ENCODE data around the gene CHI3L1. TPM values are rescaled to one million over a fixed set of nuclear protein-coding genes. Genes with fewer than 3 reads are reported as not detected.

The CHI3L1 gene
- total RNA-seq, 2 donors from 2014 or later: 1.6 to 1.8 TPM

DNA sequence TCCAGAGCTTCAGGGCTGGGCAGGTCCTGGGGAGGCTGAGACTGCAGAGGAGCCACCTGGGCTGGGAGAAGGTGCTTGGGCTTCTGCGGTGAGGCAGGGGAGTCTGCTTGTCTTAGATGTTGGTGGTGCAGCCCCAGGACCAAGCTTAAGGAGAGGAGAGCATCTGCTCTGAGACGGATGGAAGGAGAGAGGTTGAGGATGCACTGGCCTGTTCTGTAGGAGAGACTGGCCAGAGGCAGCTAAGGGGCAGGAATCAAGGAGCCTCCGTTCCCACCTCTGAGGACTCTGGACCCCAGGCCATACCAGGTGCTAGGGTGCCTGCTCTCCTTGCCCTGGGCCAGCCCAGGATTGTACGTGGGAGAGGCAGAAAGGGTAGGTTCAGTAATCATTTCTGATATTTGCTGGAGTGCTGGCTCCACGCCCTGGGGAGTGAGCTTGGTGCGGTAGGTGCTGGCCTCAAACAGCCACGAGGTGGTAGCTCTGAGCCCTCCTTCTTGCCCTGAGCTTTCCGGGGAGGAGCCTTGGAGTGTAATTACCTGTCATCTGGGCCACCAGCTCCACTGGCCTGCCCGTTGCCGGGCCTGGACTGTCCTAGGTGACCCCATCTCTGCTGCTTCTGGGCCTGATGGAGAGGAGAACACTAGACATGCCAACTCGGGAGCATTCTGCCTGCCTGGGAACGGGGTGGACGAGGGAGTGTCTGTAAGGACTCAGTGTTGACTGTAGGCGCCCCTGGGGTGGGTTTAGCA is 20.1 kb downstream of the CHI3L1 start:
- H3K4me3 Mint-ChIP-seq: no peak overlapping the region
- H3K36me3 Mint-ChIP-seq: no peaks in the 10 kb centered on the region
- no peak for DNase-seq (ENCODE audit: low spot score)
- H3K4me1 Mint-ChIP-seq (ENCODE audit: low read depth in 2 of 2): no peaks in the 10 kb centered on the region
- no peaks in the 10 kb centered on the region for H3K9me3 Mint-ChIP-seq
- H3K27me3 Mint-ChIP-seq: peaks cover 0 to 9% of the 10 kb centered on the region in 2 donors
- ATAC-seq: no peak
- H3K27ac Mint-ChIP-seq: no peak overlapping the region

DNA sequence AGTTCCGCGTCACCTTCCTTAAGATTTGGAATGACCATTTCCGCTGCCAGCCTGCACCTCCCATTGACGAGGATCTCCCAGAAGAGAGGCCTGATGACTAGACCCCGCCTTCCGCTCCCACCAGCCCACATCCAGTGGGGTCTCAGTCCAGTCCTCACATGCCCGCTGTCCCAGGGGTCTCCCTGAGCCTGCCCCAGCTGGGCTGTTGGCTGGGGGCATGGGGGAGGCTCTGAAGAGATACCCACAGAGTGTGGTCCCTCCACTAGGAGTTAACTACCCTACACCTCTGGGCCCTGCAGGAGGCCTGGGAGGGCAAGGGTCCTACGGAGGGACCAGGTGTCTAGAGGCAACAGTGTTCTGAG is 20.7 kb downstream of the CHI3L1 start:
- H3K9me3 Mint-ChIP-seq: no peaks in the 10 kb centered on the region
- DNase-seq (ENCODE audit: low spot score) (no peak), ATAC-seq (no peak)
- H3K27ac Mint-ChIP-seq: no peak overlapping the region
- peaks cover 5 to 13% of the 10 kb centered on the region in 2 donors for H3K27me3 Mint-ChIP-seq
- no peaks in the 10 kb centered on the region for H3K36me3 Mint-ChIP-seq
- H3K4me1 Mint-ChIP-seq (ENCODE audit: low read depth in 2 of 2): no peaks in the 10 kb centered on the region
- H3K4me3 Mint-ChIP-seq: no peak overlapping the region

GRCh38 chr1:203165101-203165799 is 21.3 kb downstream of the CHI3L1 start:
- Mint-ChIP-seq H3K36me3 (no peaks in the 10 kb centered on the region), H3K4me1 (ENCODE audit: low read depth in 2 of 2) (no peaks in the 10 kb centered on the region), H3K9me3 (no peaks in the 10 kb centered on the region), H3K4me3 (no peak overlapping the region), H3K27me3 (peaks cover 6 to 14% of the 10 kb centered on the region in 2 donors), H3K27ac (no peak overlapping the region)
- ATAC-seq (no peak), DNase-seq (ENCODE audit: low spot score) (no peak)

- no peaks in the 10 kb centered on the region for H3K9me3 Mint-ChIP-seq
- no peak for DNase-seq (ENCODE audit: low spot score)
- H3K4me1 Mint-ChIP-seq (ENCODE audit: low read depth in 2 of 2): no peaks in the 10 kb centered on the region
- no peaks in the 10 kb centered on the region for H3K36me3 Mint-ChIP-seq
- H3K27me3 Mint-ChIP-seq: peaks cover 14 to 19% of the 10 kb centered on the region in 2 donors
- no peak overlapping the region for H3K4me3 Mint-ChIP-seq
- no peak overlapping the region for H3K27ac Mint-ChIP-seq
- ATAC-seq: no peak
Measured at GRCh38 chr1:203163891-203164635, 22.4 kb downstream of the CHI3L1 start.

- no peaks in the 10 kb centered on the region for H3K4me1 Mint-ChIP-seq (ENCODE audit: low read depth in 2 of 2)
- DNase-seq (ENCODE audit: low spot score): no peak
- no peaks in the 10 kb centered on the region for H3K36me3 Mint-ChIP-seq
- no peak overlapping the region for H3K4me3 Mint-ChIP-seq
- H3K27ac Mint-ChIP-seq: no peak overlapping the region
- no peak for ATAC-seq
- no peaks in the 10 kb centered on the region for H3K9me3 Mint-ChIP-seq
- peaks cover 25 to 26% of the 10 kb centered on the region in 2 donors for H3K27me3 Mint-ChIP-seq
Measured at GRCh38 chr1:203162403-203162802, 24.1 kb downstream of the CHI3L1 start.

DNA sequence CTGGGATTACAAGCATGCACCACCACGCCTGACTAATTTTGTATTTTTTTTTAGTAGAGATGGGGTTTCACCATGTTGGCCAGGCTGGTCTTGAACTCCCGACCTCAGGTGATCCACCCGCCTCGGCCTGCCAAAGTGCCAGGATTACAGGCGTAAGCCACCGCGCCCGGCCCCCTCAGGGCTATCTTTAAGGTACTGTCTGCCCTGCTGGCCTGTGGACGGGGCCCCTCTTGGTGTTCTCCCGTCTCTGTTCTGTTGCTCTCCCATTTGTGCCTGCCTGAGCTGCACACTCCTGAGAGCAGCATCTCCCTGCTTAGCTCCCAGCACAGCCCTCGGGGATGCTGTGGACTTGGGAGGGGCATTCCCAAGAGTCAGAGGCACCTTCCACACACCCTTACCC is 24.8 kb downstream of the CHI3L1 start:
- Mint-ChIP-seq H3K27ac (no peak overlapping the region), H3K36me3 (no peaks in the 10 kb centered on the region), H3K4me1 (ENCODE audit: low read depth in 2 of 2) (no peaks in the 10 kb centered on the region), H3K9me3 (no peaks in the 10 kb centered on the region), H3K4me3 (no peak overlapping the region), H3K27me3 (peaks cover 25 to 26% of the 10 kb centered on the region in 2 donors)
- ATAC-seq: no peak
- no peak for DNase-seq (ENCODE audit: low spot score)

GRCh38 chr1:203161175-203161574 is 25.3 kb downstream of the CHI3L1 start:
- H3K4me3 Mint-ChIP-seq: no peak overlapping the region
- no peaks in the 10 kb centered on the region for H3K9me3 Mint-ChIP-seq
- peaks cover 26 to 27% of the 10 kb centered on the region in 2 donors for H3K27me3 Mint-ChIP-seq
- H3K4me1 Mint-ChIP-seq (ENCODE audit: low read depth in 2 of 2): no peaks in the 10 kb centered on the region
- H3K36me3 Mint-ChIP-seq: no peaks in the 10 kb centered on the region
- no peak for ATAC-seq
- H3K27ac Mint-ChIP-seq: no peak overlapping the region
- no peak for DNase-seq (ENCODE audit: low spot score)

- DNase-seq (ENCODE audit: low spot score): no peak
- Mint-ChIP-seq H3K4me3 (no peak overlapping the region), H3K4me1 (ENCODE audit: low read depth in 2 of 2) (no peaks in the 10 kb centered on the region), H3K27me3 (peaks cover 25 to 33% of the 10 kb centered on the region in 2 donors), H3K36me3 (no peaks in the 10 kb centered on the region), H3K27ac (no peak overlapping the region), H3K9me3 (no peaks in the 10 kb centered on the region)
- ATAC-seq: no peak
Measured at GRCh38 chr1:203159844-203160243, 26.7 kb downstream of the CHI3L1 start.

DNA sequence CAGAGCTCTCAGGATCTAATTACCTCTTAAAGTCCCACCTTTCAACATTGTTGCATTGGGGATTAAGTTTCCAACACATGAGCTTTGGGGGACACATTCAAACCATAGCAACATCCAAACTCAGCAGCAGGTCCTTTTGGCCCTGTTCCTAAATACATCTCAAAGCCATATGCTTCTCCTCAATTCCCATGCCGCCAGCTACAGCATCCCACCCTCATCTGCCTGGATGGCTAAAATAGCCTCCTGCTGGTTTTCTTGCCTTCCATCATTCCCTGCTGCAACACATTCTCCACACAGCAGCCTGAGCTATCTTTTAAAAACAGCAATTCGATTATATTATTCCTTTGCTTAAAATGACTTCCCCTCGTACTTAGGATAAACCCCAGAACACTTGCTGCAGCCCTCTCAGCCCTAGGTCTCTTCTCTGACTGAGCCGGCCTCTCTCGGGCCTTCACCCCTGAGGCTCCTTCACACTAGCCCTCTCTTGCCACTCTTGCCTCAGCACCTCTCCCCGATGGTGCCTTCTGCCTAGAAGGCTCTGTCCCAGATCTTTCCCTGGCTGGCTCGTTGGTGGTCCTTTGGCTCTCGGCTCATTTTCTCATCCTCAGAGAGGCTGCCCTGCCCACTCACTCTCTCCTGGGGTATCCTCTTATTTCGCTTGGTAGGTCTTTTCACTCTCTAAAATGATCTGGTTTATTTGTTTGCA is 27.4 kb downstream of the CHI3L1 start:
- peaks cover 21 to 33% of the 10 kb centered on the region in 2 donors for H3K27me3 Mint-ChIP-seq

DNA sequence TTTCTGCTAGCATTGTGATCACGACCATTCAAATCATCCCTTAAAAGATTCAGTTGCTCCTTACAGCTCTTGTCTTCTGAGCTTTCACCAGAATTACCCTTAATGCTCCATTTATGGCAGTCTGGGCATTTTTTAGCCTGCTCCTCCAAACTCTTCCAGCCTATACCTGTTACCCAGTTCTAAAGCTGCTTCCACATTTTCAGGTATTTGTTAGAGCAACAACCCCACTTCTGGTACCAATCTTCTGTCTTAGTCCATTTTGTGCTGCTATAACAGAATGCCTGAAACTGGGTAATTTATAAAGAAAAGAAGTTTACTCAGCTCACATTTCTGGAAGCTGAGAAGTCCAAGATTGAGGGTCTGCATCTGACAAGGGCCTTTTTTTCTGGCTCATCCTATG is 28.1 kb downstream of the CHI3L1 start:
- ATAC-seq: no peak
- Mint-ChIP-seq H3K27me3 (peaks cover 21 to 33% of the 10 kb centered on the region in 2 donors), H3K36me3 (no peaks in the 10 kb centered on the region), H3K4me3 (no peak overlapping the region), H3K27ac (no peak overlapping the region), H3K9me3 (no peaks in the 10 kb centered on the region), H3K4me1 (ENCODE audit: low read depth in 2 of 2) (no peaks in the 10 kb centered on the region)
- DNase-seq (ENCODE audit: low spot score): no peak

More for the DNA sequence above, 27.4 kb downstream of the CHI3L1 start:
- DNase-seq (ENCODE audit: low spot score): no peak
- ATAC-seq: no peak
- no peak overlapping the region for H3K27ac Mint-ChIP-seq
- H3K4me1 Mint-ChIP-seq (ENCODE audit: low read depth in 2 of 2): no peaks in the 10 kb centered on the region
- H3K4me3 Mint-ChIP-seq: no peak overlapping the region
- no peaks in the 10 kb centered on the region for H3K9me3 Mint-ChIP-seq
- H3K36me3 Mint-ChIP-seq: no peaks in the 10 kb centered on the region

GRCh38 chr1:203156280-203156679 is 30.2 kb downstream of the CHI3L1 start:
- Mint-ChIP-seq H3K9me3 (no peaks in the 10 kb centered on the region), H3K27me3 (peaks cover 21 to 33% of the 10 kb centered on the region in 2 donors), H3K4me3 (no peak overlapping the region), H3K27ac (no peak overlapping the region), H3K4me1 (ENCODE audit: low read depth in 2 of 2) (no peaks in the 10 kb centered on the region), H3K36me3 (no peaks in the 10 kb centered on the region)
- DNase-seq (ENCODE audit: low spot score) (no peak), ATAC-seq (no peak)

- no peak for ATAC-seq
- Mint-ChIP-seq H3K27ac (no peak overlapping the region), H3K9me3 (no peaks in the 10 kb centered on the region), H3K36me3 (no peaks in the 10 kb centered on the region), H3K4me1 (ENCODE audit: low read depth in 2 of 2) (no peaks in the 10 kb centered on the region), H3K4me3 (no peak overlapping the region), H3K27me3 (peaks cover 14 to 20% of the 10 kb centered on the region in 2 donors)
- no peak for DNase-seq (ENCODE audit: low spot score)
Measured at GRCh38 chr1:203153989-203154821, 32.3 kb downstream of the CHI3L1 start.
